D721Med (cell line): ENCODE data around the gene HOXD11.

ENCODE experiments used
- DNase-seq: peaks from one replicate; pipeline ENCODE4 v3.0.0; 2011; ENCODE audit warnings: low spot score; ENCODE audit not compliant: insufficient read length
- FAIRE-seq: peaks from 2 replicates; lab custom pipeline; 2011; peaks lifted over from hg19 to GRCh38; lab: Jason Lieb, UNC
- TF ChIP-seq, protein P1 (sequence below): IDR thresholded peaks from 2 replicates; pipeline ENCODE4 v1.5.1; 2012; ENCODE audit warnings: mild to moderate bottlenecking, control low read depth; ENCODE audit not compliant: insufficient read depth; ENCODE audit errors: missing control alignments

The HOXD11 gene

DNA sequence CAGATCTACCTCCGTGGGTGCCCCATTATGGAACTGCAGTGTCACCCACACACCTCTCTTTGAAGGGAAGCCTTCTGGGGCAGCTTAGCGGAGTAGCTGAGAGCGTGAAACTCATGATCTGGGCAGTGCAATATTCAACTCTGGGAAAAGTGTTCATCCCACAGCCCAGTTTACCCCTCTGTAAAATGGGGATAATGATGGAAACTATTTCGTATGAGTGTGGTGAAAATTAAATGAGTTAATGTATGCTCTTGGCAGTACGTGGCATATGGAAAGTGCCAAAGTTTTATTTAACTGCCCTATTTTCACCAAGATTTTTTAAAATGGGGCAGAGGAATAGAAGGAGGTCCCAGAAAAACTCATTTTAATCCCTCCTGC is 34.8 kb upstream of the HOXD11 start:
- TF ChIP-seq, protein P1, sequence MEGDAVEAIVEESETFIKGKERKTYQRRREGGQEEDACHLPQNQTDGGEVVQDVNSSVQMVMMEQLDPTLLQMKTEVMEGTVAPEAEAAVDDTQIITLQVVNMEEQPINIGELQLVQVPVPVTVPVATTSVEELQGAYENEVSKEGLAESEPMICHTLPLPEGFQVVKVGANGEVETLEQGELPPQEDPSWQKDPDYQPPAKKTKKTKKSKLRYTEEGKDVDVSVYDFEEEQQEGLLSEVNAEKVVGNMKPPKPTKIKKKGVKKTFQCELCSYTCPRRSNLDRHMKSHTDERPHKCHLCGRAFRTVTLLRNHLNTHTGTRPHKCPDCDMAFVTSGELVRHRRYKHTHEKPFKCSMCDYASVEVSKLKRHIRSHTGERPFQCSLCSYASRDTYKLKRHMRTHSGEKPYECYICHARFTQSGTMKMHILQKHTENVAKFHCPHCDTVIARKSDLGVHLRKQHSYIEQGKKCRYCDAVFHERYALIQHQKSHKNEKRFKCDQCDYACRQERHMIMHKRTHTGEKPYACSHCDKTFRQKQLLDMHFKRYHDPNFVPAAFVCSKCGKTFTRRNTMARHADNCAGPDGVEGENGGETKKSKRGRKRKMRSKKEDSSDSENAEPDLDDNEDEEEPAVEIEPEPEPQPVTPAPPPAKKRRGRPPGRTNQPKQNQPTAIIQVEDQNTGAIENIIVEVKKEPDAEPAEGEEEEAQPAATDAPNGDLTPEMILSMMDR: no peak
- FAIRE-seq (no peak), DNase-seq (no peak)

DNA sequence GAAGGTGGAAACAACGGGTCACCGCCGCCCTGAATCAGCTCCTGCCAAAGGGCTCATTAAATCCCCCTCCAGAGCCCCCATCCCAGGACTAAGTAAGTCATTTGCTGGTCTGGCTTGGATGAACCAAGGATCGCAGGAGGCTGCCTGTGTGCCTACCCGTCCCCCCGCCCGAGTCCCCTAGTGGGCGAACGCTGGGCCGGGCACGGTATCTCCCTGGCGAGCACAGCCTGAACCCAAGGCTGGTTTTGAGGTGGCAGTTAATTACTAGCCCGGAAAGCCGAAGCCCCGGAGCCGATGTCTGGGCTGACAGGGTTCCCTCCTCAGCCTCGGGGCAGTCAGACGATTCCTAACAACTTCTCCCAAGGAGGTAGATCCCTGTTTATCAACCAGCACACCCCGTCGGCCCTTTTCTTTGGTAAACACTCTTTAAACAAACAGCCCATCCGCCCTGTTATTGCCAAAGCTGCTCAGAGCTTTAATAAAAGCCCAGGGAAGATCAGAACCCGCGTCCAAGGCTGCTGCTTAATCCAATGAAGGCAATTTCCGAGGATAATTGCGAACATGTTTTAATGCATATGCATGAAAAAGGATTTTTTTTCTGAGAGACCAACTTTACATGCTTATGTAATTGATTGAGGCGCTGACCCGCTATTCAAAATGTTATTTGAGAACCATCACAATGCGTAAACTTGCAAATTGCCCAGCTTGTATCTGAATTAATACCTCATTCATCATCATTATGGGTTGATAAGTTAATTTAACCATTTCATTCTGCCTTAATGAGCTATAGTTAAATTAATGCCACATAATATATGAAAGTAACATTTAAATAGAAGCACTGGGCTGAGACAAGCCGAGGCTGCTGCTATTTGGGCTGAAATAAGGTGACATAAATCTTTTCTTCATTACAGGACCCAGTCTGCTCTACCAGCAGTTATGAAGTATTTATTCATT is 33.9 kb upstream of the HOXD11 start:
- DNase-seq (no peak), FAIRE-seq (no peak)
- TF ChIP-seq, protein P1: no peak

GRCh38 chr2:176074919-176075425 is 32.1 kb upstream of the HOXD11 start:
- TF ChIP-seq, protein P1: no peak
- DNase-seq (no peak), FAIRE-seq (no peak)

DNA sequence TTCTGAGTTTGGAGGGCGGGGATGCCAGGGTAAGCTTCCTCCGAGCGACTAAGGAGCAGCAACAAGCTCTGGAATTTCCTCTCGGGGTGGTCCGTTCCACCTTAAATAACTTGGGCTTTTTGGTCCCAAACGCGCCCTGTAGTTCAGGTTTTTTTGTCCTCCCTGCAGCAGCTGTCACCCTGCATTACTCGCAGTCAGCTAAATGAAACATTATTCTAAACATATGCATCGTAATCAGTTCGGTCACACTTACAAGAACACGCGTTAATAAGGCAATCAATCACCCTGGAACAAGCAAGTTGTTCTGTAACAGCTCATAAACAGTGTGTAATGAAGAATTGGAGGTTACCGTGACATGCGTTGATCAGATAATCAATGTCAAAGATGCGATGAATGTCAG is 31.6 kb upstream of the HOXD11 start:
- TF ChIP-seq, protein P1: no peak
- FAIRE-seq: no peak
- DNase-seq: no peak

DNA sequence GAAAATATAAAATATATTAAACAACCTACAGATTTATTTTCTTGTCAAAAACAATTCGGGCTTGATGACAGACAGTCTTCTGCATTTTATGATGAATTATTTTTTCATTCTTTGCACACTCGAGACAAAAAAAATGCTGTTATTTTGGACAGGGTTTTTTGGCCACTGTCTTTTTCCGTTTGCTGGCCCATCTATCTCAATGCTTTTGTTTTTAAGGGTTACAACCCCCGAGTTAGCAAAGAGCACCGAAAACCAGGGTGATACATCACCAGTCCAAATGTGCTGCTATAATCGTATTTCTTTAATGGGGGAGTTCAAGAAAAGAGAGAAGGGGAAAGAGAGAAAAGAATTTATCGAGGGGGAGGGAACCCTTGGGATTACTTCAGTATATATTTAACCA is 31.0 kb upstream of the HOXD11 start:
- TF ChIP-seq, protein P1: no peak
- no peak for FAIRE-seq
- no peak for DNase-seq

GRCh38 chr2:176076796-176077195 is 30.3 kb upstream of the HOXD11 start:
- TF ChIP-seq, protein P1: no peak
- no peak for DNase-seq
- FAIRE-seq: no peak
